ENCODE measurements around the gene CADM4. TPM values are rescaled to one million over a fixed set of nuclear protein-coding genes. Genes with fewer than 3 reads are reported as not detected.
A peak's percentile ranks its signal among the peaks of the same experiment; 100 is the strongest.

Gene CADM4
- total and polyA plus RNA-seq, 2 experiments from 2014 or later: 16.6 to 22.7 TPM

DNA sequence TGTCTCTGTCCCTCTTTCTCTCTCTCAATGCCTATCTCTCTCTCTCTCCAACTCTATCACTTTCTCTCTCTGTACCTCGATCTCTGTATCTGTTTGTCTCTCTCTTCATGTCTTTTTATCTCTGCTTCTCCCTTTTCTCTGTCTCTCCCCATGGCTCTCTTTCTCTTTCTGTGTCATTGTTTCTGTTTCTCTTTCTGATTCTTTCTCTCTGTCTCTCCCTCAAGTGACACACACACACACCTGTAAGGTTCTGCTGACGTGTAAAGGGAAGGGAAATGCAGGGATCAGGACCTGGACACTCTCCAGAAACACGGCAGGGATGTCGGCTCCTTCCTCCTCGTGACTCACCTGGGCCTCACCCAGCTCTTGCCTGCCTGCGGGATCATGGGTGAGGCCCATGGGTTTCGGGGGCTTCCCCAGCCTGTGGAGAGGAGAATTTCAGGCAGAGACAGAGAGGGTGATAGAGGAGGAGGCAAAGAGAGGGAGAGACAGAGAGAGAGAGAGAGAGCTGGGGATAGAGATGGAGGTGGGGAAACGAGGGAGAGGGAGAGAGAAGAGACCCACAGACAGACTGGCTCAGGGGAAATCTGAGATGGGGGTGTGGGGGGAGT lies 35.7 kb upstream of the CADM4 start:
- TF ChIP-seq EZH2 (IDR thresholded peaks at IDR 0.05; ENCODE audit: borderline replicate concordance) (no peak), EZH2phosphoT487 (IDR thresholded peaks at IDR 0.05; ENCODE audit: low read depth, severe bottlenecking, unreplicated experiment) (no peak)
- TF ChIP-seq, protein P1, sequence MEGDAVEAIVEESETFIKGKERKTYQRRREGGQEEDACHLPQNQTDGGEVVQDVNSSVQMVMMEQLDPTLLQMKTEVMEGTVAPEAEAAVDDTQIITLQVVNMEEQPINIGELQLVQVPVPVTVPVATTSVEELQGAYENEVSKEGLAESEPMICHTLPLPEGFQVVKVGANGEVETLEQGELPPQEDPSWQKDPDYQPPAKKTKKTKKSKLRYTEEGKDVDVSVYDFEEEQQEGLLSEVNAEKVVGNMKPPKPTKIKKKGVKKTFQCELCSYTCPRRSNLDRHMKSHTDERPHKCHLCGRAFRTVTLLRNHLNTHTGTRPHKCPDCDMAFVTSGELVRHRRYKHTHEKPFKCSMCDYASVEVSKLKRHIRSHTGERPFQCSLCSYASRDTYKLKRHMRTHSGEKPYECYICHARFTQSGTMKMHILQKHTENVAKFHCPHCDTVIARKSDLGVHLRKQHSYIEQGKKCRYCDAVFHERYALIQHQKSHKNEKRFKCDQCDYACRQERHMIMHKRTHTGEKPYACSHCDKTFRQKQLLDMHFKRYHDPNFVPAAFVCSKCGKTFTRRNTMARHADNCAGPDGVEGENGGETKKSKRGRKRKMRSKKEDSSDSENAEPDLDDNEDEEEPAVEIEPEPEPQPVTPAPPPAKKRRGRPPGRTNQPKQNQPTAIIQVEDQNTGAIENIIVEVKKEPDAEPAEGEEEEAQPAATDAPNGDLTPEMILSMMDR (IDR thresholded peaks at IDR 0.05; ENCODE audit: poor library complexity): no peak
- Histone ChIP-seq H3K36me3 (replicated peaks; ENCODE audit: insufficient read depth, low read depth) (no peaks in the 10 kb centered on the region), H3K4me1 (ENCODE audit: insufficient read depth) (peaks cover 6% of the 10 kb centered on the region), H2AFZ (no peak overlapping the region), H3K4me2 (peak overlapping the region; percentile 58), H3K9me2 (replicated peaks; ENCODE audit: insufficient read depth) (no peaks in the 10 kb centered on the region), H4K20me1 (ENCODE audit: insufficient read depth, poor library complexity, severe bottlenecking) (no peaks in the 10 kb centered on the region), H3K27ac (peak overlapping the region; percentile 96), H3K4me3 (no peak overlapping the region), H3K9me3 (ENCODE audit: low read depth) (no peaks in the 10 kb centered on the region), H3K27me3 (no peaks in the 10 kb centered on the region), H3K79me2 (no peaks in the 10 kb centered on the region)
- 24% methylated on average over 7 of the region's 8 CpGs for WGBS (ENCODE audit: low lambda C conversion rate, missing lambda C conversion rate)
- DNase-seq (ENCODE audit: low spot score): peak; percentile 86

DNA sequence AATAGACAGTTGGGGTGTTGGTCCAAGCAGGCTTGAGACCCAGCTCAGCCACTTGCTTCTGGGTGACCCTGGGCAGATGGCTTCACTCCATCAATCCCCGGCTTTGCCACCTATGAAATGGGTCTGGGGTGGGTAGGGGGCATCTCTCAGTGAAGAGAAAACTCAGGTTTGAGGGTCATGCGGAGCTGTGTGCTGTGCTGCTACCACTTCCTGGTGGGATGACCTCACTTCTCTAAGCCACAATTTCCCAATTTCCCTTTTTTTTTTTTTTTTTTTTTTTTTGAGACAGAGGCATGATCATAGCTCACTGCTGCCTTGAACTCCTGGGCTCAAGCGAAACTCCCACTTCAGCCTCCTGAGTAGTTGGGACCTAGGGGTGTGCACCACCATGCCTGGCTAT lies 34.9 kb upstream of the CADM4 start:
- no peaks in the 10 kb centered on the region for H3K9me2 ChIP-seq (replicated peaks; ENCODE audit: insufficient read depth)
- WGBS (ENCODE audit: low lambda C conversion rate, missing lambda C conversion rate): 68% methylated on average over 3 of the region's 3 CpGs
- no peak overlapping the region for H3K4me2 ChIP-seq
- H3K9me3 ChIP-seq (ENCODE audit: low read depth): no peaks in the 10 kb centered on the region
- no peaks in the 10 kb centered on the region for H3K36me3 ChIP-seq (replicated peaks; ENCODE audit: insufficient read depth, low read depth)
- H2AFZ ChIP-seq: no peak overlapping the region
- peaks cover 7% of the 10 kb centered on the region for H3K4me1 ChIP-seq (ENCODE audit: insufficient read depth)
- H4K20me1 ChIP-seq (ENCODE audit: insufficient read depth, poor library complexity, severe bottlenecking): no peaks in the 10 kb centered on the region
- no peaks in the 10 kb centered on the region for H3K27me3 ChIP-seq
- DNase-seq (ENCODE audit: low spot score): no peak
- H3K79me2 ChIP-seq: no peaks in the 10 kb centered on the region
- no peak overlapping the region for H3K4me3 ChIP-seq
- peak overlapping the region; percentile 96 for H3K27ac ChIP-seq
- no peak for TF ChIP-seq EZH2phosphoT487 (IDR thresholded peaks at IDR 0.05; ENCODE audit: low read depth, severe bottlenecking, unreplicated experiment)
- no peak for TF ChIP-seq EZH2 (IDR thresholded peaks at IDR 0.05; ENCODE audit: borderline replicate concordance)

- H3K36me3 ChIP-seq (replicated peaks; ENCODE audit: insufficient read depth, low read depth): no peaks in the 10 kb centered on the region
- no peak overlapping the region for H2AFZ ChIP-seq
- peaks cover 11% of the 10 kb centered on the region for H3K4me1 ChIP-seq (ENCODE audit: insufficient read depth)
- H4K20me1 ChIP-seq (ENCODE audit: insufficient read depth, poor library complexity, severe bottlenecking): no peaks in the 10 kb centered on the region
- H3K9me3 ChIP-seq (ENCODE audit: low read depth): no peaks in the 10 kb centered on the region
- no peak for DNase-seq (ENCODE audit: low spot score)
- H3K9me2 ChIP-seq (replicated peaks; ENCODE audit: insufficient read depth): no peaks in the 10 kb centered on the region
- TF ChIP-seq EZH2 (IDR thresholded peaks at IDR 0.05; ENCODE audit: borderline replicate concordance) (no peak), EZH2phosphoT487 (IDR thresholded peaks at IDR 0.05; ENCODE audit: low read depth, severe bottlenecking, unreplicated experiment) (no peak)
- TF ChIP-seq, protein P1 (IDR thresholded peaks at IDR 0.05; ENCODE audit: poor library complexity): no peak
- H3K27me3 ChIP-seq: no peaks in the 10 kb centered on the region
- H3K4me2 ChIP-seq: no peak overlapping the region
- 93% methylated on average over 8 of the region's 8 CpGs for WGBS (ENCODE audit: low lambda C conversion rate, missing lambda C conversion rate)
- no peak overlapping the region for H3K4me3 ChIP-seq
- peak overlapping the region; percentile 96 for H3K27ac ChIP-seq
- H3K79me2 ChIP-seq: no peaks in the 10 kb centered on the region
Measured at GRCh38 chr19:43674183-43674582, 34.5 kb upstream of the CADM4 start.

DNA sequence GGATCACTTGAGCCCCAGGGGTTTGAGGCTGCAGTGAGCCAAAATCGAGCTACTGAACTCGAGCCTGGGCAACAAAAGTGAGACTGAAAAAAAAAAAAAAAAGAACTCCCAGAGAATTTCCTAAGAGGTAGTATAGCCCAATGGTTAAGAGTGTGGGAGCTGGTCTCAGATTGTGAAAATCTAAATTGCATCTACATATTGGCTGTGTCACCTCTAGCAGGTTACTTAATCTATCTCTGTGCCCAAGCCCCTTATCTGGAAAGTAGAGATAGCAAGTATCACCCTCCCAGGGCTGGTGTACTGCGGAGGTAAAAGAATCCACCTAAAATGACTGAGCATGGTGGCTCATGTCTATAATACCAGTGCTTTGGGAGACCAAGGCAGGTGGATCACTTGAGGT lies 34.0 kb upstream of the CADM4 start:
- TF ChIP-seq, protein P1 (IDR thresholded peaks at IDR 0.05; ENCODE audit: poor library complexity): no peak
- TF ChIP-seq EZH2phosphoT487 (IDR thresholded peaks at IDR 0.05; ENCODE audit: low read depth, severe bottlenecking, unreplicated experiment) (no peak), EZH2 (IDR thresholded peaks at IDR 0.05; ENCODE audit: borderline replicate concordance) (no peak)
- 72% methylated on average over 3 of the region's 3 CpGs for WGBS (ENCODE audit: low lambda C conversion rate, missing lambda C conversion rate)
- Histone ChIP-seq H3K4me1 (ENCODE audit: insufficient read depth) (peaks cover 12% of the 10 kb centered on the region), H3K27me3 (no peaks in the 10 kb centered on the region), H3K79me2 (no peaks in the 10 kb centered on the region), H4K20me1 (ENCODE audit: insufficient read depth, poor library complexity, severe bottlenecking) (no peaks in the 10 kb centered on the region), H3K4me3 (no peak overlapping the region), H3K9me2 (replicated peaks; ENCODE audit: insufficient read depth) (no peaks in the 10 kb centered on the region), H3K36me3 (replicated peaks; ENCODE audit: insufficient read depth, low read depth) (no peaks in the 10 kb centered on the region), H2AFZ (no peak overlapping the region), H3K27ac (no peak overlapping the region), H3K4me2 (no peak overlapping the region), H3K9me3 (ENCODE audit: low read depth) (no peaks in the 10 kb centered on the region)
- no peak for DNase-seq (ENCODE audit: low spot score)
